ENCODE results near the gene NBPF3.
"Not testable (repeated sequence)": the region's sequence is repeated elsewhere in the genome, so short reads cannot be mapped to it uniquely, and the experiment has no call there.

Gene NBPF3, protein sequence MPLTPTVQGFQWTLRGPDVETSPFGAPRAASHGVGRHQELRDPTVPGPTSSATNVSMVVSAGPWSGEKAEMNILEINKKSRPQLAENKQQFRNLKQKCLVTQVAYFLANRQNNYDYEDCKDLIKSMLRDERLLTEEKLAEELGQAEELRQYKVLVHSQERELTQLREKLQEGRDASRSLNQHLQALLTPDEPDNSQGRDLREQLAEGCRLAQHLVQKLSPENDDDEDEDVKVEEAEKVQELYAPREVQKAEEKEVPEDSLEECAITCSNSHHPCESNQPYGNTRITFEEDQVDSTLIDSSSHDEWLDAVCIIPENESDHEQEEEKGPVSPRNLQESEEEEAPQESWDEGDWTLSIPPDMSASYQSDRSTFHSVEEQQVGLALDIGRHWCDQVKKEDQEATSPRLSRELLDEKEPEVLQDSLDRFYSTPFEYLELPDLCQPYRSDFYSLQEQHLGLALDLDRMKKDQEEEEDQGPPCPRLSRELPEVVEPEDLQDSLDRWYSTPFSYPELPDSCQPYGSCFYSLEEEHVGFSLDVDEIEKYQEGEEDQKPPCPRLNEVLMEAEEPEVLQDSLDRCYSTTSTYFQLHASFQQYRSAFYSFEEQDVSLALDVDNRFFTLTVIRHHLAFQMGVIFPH

DNA sequence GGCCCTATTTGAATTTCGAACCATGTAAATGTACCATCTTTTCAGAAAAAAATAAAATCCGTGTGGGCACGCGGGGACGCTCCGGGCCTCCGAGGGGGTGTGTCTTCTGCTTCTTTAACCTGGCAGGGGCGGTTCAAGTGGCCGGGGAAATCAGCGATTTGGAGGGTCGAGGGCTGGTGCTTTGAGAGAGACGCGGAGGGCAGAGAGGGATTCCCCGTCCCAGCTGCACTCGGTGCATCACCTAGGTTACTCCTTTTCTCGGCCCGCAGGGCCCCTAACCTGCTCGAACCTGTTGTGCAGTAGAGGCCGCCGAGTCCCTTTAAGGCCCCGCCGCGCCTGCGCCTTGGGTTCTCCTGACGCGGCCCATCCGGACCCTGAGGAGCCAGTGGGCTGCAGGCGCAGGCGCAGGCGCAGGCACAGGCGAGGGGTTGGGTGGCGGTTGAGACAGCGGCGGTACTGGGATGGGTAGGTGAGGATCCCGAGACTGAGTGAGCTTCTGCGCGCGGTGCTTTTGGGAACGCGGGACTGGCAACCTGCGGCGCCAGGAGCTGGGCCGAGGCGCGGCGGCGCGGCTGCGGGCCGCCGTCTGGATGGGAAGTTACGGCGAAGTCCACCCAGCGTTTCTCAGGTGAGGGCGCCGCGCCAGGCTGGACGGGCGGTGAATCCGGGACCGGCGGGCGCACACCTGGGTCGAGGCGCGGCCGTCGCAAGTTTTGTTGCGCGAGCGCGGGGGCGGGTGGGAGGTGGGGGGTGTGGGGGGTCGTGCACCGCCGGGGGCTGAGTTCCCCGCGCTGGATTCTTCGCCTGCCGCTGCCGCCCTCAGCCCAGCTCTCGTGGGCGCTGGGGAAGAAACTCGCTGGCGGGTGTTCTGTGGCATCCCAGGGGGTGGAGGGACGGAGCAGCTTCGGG is at the start of gene NBPF3:
TSS of gene NBPF3 (plus strand) at position 417 of the 909 bp plus-strand sequence. CDS start 4,950 bp downstream, outside the sequence.
- DNase-seq: peak; percentile 50 to 53

DNA sequence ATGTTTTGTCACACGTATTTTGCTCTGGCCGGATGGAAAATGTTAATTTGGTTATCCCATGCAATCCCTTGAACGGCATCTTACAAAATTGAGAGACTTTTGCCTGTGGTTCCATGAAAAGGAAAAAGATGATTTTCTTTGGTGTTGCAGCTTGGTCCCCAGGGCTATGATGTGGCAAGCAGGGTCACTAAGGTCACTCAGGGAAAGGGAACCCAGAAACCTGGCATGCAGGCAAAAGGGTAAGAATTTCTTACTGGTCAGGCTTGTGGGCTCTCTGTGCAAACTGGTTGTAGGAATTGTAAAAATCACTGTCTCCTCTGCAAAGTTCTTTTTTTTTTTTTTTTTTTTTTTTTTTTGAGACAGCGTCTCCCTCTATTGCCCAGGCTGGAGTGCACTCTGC is 48.4 kb upstream of the NBPF3 start:
- DNase-seq: no peak

DNA sequence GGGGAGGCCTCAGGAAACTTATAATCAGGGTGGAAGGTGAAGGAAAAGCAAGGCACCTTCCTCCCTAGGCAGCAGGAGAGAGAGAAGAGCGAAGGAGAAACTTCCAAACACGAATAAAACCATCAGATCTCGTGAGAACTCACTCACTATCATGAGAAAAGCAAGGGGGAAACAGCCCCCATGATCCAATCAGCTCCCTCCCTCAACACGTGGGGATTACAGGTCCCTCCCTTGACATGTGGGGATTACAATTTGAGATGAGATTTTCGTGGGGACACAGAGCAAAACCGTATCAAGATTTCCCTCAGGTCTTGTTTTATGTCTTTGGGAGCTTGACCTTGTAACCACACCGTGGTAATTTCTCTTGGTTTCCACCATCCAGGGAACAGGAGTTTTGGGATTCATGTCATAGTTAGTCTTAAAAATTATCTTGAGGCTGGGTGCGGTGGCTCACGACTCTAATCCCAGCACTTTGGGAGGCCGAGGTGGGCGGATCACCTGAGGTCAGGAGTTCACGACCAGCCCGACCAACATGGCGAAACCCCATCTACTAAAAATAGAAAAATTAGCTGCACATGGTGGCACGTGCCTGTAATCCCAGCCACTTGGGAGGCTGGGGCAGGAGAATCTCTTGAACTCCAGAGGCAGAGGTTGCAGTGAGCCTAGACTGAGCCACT is 47.2 kb upstream of the NBPF3 start:
- DNase-seq: no peak

DNA sequence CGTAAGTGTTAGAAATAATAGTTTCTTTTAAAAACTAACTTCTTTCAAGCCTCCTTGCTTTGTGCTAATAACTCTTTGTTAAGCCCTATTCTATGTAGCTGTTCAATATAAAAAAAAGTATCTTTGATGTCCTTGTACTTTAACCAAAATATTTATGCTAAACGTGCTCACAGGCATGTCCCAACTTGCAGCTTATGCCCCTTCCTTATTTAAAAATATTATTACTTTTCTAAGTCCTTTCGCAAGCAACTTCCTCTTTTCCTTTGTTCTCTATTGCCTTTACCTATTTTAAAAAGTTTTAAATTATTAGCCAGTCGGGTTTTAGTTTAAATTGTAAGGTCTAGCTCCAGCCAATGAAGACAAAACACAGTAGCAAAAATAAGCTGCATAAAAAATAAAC is 43.4 kb upstream of the NBPF3 start:
- DNase-seq: peak; percentile 34 to 60

DNA sequence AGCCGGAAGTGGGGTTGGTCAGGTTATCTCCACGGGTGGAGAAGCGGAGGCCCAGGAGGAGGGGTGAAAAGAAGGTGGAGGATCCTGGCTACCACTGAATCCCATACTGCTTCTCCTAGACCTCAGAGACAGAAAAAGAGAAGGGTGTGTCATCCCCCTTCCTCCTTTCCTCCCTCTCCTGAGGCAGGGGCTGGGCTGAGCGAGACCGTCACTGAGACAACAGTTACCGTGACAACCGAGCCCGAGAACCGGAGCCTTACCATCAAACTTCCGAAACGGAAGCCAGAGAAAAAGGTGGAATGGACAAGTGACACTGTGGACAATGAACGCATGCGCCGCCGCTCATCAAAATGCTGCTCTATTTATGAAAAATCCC is 42.1 kb upstream of the NBPF3 start:
- DNase-seq: no peak

DNA sequence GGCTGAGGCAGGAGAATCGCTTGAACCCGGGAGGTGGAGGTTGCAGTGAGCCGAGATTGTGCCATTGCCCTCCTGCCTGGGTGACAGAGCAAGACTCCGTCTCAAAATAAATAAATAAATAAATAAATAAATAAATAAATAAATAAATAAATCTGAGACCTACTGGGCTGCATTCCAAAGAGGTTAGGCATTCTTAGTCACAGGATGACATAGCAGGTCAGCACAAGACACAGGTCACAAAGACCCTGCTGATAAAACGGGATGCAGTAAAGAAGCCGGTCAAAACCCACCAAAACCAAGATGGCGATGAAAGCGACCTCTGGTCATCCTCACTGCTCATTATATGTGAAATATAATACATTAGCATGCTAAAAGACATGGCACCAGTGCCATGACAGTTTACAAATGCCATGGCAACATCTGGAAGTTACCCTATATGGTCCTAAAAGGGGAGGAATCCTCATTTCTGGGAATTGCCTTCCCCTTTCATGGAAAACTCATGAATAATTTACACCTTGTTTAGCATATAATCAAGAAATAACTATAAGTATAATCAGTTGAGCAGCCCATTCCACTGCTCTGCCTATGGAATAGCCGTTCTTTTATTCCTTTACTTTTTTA is 38.1 kb upstream of the NBPF3 start:
- not testable (repeated sequence) for DNase-seq

DNA sequence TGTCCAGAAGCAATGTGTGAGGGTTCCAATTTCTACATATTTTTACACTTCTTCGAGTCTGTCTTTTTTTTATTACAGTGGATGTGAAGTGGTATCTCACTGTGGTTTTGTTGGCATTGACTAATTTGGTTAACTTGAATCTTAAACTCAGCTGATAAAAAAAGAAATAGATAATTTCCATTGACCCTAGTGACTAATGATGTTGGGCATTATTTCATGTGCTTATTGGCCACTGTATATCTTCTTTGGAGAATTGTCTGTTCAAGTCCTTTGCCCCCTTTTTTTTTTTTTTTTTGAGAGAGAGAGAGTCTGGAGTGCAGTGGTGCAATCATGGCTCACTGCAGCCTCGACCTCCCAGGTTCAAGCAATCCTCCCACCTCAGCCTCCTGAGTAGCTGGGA is 33.3 kb upstream of the NBPF3 start:
- no peak for DNase-seq

DNA sequence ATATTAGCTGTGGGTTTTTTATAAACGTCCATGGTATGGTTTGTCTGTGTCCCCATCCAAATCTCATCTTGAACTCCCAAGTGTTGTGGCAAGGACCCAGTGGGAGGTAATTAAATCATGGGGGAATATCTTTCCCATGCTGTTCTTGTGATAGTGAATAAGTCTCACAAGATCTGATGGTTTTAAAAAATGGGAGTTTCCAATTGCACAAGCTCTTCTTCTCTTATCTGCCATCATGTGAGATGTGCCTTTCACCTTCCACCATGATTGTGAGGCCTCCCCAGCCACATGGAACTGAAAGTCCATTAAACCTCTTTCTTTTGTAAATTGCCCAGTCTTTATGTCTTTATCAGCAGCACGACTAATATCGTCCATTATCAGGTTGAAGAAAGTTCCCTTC is 30.0 kb upstream of the NBPF3 start:
- DNase-seq: not testable (repeated sequence)

DNA sequence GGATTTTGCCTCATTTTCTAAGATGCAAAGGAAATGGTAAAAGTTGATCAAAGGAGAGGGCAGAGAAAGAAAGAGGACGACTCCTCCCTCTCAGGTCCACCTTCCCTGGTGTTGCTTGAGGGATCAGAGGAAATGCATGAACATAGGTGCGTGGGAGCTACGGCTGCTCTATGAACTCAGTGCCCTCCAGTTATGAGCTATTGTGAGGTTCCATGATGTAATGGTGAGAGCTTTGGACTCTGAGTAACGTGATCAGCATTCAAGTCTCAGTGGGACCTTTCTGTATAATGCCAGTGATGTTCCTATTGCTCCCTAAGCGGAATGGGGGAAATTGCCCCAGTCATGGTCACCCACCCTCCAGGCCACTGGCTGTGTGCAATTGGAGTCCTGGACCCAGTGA is 25.9 kb upstream of the NBPF3 start:
- DNase-seq: no peak

DNA sequence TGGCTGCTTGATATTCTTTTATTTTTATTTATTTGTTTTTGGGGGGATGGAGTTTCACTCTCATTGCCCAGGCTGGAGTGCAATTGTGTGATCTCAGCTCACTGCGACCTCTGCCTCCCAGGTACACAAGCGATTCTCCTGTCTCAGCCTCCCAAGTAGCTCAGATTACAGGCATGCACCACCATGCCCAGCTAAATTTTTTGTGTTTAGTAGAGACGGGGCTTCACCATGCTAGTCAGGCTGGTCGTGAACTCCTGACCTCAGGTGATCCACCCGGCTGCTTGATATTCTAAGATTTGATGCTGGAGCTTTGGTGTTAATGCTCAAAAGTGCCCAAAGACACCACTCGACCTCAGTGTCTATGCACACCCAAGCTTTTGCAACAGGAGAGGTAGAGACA is 19.6 kb upstream of the NBPF3 start:
- not testable (repeated sequence) for DNase-seq

DNA sequence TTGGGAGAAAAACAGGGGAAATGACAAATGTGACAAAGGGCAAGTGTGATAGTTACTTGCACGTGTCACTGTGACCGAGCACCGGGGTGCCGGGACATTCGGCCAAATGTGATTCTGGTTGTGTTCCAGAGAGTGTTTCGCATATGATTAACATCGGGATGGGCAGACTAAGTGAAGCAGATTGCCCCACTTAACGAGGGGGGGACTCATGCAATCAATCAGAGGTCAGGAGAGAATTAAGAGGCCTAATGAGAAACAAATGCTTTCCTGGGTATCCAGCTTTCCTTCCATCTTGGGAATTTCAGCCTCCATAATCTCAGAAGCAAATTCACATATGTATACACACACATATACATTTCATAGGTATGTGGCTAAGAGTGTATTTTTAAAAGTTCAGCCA is 18.6 kb upstream of the NBPF3 start:
- not testable (repeated sequence) for DNase-seq

DNA sequence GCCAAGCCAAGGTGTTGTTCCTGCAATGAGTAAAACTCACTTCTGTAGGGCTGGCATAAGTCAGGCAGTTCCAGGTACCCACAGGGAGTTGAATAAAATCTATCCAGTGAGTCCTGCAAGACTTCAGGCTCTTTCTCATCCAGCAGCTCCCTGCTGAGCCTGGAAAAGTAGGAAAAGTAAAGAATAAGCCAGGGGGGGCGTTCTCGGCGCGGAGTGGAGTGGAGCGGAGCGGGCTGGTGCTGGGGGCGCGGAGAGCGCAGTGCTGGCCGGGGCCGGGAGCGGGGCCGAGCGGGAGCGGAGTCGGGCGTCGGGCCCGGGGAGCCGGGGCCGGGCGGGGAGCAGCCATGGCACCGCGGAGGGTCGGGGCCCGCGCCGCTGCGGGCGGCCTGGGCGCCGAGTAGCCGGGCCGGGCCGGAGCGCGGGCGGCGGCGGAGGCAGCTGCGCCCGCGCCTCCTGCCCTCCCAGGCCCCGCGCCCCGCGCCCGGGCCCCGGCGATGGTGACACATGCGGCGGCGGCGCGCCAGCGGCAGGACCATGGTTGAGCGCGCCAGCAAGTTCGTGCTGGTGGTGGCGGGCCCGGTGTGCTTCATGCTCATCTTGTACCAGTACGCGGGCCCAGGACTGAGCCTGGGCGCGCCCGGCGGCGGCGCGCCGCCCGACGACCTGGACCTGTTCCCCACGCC is 12.0 kb upstream of the NBPF3 start:
- not testable (repeated sequence) for DNase-seq

DNA sequence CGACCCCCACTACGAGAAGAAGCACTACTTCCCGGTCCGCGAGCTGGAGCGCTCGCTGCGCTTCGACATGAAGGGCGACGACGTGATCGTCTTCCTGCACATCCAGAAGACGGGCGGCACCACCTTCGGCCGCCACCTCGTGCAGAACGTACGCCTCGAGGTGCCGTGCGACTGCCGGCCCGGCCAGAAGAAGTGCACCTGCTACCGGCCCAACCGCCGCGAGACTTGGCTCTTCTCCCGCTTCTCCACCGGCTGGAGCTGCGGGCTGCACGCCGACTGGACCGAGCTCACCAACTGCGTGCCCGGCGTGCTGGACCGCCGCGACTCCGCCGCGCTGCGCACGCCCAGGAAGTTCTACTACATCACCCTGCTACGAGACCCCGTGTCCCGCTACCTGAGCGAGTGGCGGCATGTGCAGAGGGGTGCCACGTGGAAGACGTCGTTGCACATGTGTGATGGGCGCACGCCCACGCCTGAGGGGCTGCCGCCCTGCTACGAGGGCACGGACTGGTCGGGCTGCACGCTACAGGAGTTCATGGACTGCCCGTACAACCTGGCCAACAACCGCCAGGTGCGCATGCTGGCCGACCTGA is 11.4 kb upstream of the NBPF3 start:
- not testable (repeated sequence) for DNase-seq

DNA sequence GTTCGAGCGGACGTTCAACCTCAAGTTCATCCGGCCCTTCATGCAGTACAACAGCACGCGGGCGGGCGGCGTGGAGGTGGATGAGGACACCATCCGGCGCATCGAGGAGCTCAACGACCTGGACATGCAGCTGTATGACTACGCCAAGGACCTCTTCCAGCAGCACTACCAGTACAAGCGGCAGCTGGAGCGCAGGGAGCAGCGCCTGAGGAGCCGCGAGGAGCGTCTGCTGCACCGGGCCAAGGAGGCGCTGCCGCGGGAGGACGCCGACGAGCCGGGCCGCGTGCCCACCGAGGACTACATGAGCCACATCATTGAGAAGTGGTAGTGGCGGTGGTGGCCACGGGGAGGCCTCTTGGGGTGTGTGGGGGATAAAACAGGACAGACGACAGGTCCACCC is 10.7 kb upstream of the NBPF3 start:
- DNase-seq: not testable (repeated sequence)

DNA sequence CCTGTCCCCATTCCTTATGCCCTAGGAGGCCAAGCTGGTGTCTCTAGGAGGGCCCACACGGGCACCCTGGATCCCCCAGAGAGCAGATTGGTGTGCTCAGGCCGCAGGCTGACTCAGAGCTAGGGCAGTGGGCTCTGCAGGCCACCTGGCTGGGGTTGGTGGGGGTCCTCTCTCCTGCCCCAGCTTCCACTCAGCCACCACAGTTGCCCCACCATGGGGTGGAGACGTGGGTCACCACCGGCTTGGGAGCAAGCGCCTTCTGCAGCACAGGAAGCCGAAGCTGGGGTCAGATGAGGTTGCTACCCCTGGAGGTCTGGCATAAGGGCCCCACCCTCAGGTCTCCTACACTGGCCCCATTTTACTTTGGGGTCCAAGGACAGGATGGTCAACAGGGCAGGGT is 9.1 kb upstream of the NBPF3 start:
- not testable (repeated sequence) for DNase-seq

DNA sequence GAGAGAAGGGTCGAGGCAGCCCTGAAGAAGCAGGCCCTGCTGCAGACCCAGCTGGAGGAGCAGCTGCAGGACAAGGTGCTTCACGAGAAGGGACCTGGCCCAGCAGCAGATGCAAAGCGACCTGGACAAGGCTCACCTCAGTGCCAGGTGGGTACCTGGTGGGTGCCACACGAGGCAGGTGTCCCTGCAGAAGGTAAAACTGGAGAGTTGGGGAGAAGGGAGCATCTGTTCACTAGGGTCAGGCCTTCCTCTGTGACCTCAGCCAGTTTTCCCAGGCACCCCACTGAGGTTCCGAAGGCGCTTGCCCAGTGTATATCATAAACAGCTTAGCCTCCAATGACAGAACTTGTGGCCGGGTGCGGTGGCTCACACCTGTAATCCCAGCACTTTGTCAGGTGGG is 5.5 kb upstream of the NBPF3 start:
- no peak for DNase-seq

DNA sequence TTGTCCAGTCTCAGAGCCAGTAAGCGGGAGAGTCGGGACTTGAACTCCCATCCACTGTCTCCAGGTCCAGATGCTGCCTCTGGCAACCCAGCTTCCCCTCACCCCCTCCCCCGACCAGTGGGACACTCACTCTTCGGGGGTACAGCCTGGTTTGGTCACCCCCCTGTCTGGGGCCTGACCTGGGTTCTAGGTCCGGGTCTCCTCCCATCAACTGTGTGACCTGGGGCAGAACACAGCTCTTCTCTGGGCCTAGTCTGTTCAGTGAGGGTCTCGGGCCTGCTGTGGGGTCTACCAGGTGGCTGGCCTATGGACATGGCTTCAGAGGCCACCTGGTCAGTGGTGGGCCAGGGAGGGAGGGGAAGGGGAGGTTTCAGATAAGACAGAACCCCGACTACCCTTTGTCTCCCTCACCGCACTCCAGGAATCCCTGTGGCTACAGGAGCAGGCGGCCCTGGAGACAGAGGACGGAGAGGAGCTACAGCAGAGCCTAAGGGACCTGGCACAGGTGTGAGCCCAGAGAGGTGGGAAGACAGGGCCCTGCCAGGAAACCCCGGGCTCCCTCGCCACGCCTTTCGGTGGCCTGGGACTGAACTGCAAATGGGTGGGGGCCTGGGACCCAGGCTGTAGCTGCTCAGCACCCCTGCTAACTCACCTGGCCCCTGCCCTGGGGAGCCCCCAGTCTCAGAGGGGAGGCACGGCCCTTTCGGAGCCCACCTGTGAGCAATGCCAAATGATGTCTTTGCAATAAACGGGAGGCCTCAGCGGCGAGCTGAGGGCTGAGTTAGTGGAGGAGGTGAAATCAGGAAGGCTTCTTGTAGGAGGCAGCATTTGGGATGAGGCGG is 4.1 kb upstream of the NBPF3 start:
- no peak for DNase-seq

DNA sequence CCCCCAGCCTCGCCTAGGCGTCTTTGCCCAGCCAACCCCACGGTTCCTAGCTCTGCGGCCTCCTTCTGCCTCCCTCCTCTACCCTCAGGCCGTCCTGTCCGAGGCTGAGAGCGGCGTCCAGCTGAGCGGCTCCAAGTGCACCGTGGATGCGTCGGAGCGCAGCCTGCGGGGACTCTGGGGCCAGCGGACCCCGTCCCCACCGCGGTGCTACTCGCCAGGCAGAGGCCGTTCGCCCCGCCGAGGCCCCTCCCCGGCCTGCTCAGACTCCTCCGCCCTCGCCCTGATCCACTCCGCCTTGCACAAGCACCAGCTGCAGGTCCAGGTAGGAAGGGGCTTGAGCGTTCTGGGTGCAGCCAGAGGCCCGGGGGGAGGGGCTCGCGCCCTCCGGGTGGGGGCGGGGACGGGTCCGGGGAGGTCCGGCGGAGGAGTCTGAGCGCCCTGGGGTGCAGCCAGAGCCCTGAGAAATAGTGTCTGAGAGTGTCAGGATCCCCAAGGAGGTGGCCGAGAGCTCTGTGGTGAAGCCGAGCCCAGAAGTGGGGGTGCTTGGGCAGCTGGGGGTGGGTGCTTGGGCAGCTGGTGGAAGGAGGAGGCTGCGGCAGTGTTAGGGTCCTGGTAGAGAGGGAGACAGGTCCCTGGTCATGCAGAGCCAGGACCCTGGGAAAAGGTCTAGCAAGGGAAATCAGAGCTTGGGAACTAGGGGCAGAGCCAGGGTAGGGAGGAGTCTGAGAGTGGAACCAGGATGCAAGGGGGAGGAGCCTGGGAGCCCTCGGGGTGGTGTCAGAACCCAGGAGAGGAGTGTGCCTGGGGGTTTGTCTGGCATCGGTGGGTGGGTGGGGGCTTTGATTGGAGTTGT is 3.2 kb upstream of the NBPF3 start:
- no peak for DNase-seq

DNA sequence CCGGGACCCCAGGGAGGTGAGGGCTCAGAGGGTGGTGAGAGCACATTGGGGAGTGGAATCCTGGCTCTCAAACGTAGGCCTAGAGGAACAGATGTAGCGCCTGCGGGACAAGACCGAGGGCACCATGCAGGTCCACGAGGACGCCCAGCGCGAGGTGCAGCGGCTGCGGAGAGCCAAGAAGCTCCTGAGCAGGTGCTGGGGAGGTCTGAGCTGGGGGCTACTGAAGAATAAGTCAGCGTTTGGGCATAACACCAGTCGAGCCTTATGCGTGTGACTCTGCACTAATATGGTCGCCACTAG is 2.6 kb upstream of the NBPF3 start:
- DNase-seq: no peak
